ENCODE data around the gene DDIAS.

GRCh38 chr11:82936261-82936660 lies 34.7 kb downstream of the DDIAS start:
- no peak for TF ChIP-seq CTCF (IDR thresholded peaks at IDR 0.05; ENCODE audit: poor library complexity, severe bottlenecking)
- no peak for TF ChIP-seq SMC3 (conservative IDR thresholded peaks at IDR 0.05; ENCODE audit: poor library complexity)
- no peak for TF ChIP-seq POLR2AphosphoS5 (IDR thresholded peaks at IDR 0.05)

All from neural cell (in vitro differentiated cells).